Measurements from ENCODE around the gene CARM1. TPM values are rescaled to one million over a fixed set of nuclear protein-coding genes. Genes with fewer than 3 reads are reported as not detected.

CARM1 gene
- total and polyA plus RNA-seq, 2 of the 13 experiments (the other 11 are each of a cell fraction or from before 2014, with no cell fraction given) = 27.6 to 55.8 TPM

GRCh38 chr19:10935371-10936059 lies 64.2 kb downstream of the CARM1 start:
- H3K36me3 ChIP-seq (replicated peaks in 1 of 2; ENCODE audit: control insufficient read depth in 1 of 2, insufficient read depth in 2 of 2, low read length in 2 of 2) = no peaks in the 10 kb centered on the region
- no peak overlapping the region for H3K9ac ChIP-seq (ENCODE audit: insufficient read depth, low read depth, low read length)
- POLR2A ChIA-PET = interaction anchor here (1.5 to 1.6 kb wide), 2 partner anchors 9 to 24 kb away, joined by 4 to 9 read pairs; partner anchors contain the start of gene SMARCA4
- H4K20me1 ChIP-seq (ENCODE audit: insufficient read depth, low read length) = no peaks in the 10 kb centered on the region
- peaks cover 50% of the 10 kb centered on the region for H3K4me1 ChIP-seq (ENCODE audit: insufficient read depth, low read length)
- ATAC-seq (peak; percentile 17; the same call in 1 of the 3 replicates), DNase-seq (ENCODE audit: low spot score) (no peak), FAIRE-seq (no peak)
- CTCF ChIA-PET (ENCODE audit: low intra/inter-chr PET ratio, low total read pairs) = no interaction called here
- no peak overlapping the region for H2AFZ ChIP-seq (ENCODE audit: low read length)
- in situ Hi-C loops (cut with HindIII; ENCODE audit: extremely low pct_ligation_motif_present, low pct_unique_long_range_greater_than_20kb) = loop anchor here (10.0 kb wide), 1 partner anchor 79 kb away; no protein-coding TSS in a partner anchor
- no TSS peak for BruUV-seq (replicated peaks)
- H3K27ac ChIP-seq (ENCODE audit: extremely low read length, insufficient read depth, low read length) = peak overlapping the region; percentile 14
- 80% methylated on average over 7 of the region's 9 CpGs for WGBS (ENCODE audit: low lambda C conversion rate)
- no peak overlapping the region for H3K4me2 ChIP-seq (ENCODE audit: low read depth, low read length)
- H3K9me3 ChIP-seq (ENCODE audit: low read length) = no peaks in the 10 kb centered on the region
- H3K27me3 ChIP-seq (ENCODE audit: control insufficient read depth in 1 of 2, insufficient read depth in 2 of 2, low read length in 2 of 2) = no peaks in the 10 kb centered on the region
- peaks cover 10% of the 10 kb centered on the region for H3K79me2 ChIP-seq (ENCODE audit: insufficient read depth, low read length)
- intact Hi-C loops (cut with micrococcal nuclease; ENCODE audit: unreplicated experiment) = no loop called here
- TF ChIP-seq CEBPB (IDR thresholded peaks at IDR 0.05; ENCODE audit: borderline replicate concordance, low read depth, low read length) (peak; percentile 46; the same call in 1 of the 2 replicates), ZNF460 (CRISPR knock-in tag; IDR thresholded peaks at IDR 0.05; ENCODE audit: borderline replicate concordance) (peak; percentile 38; the same call in 1 of the 2 replicates), ZNF687 (CRISPR knock-in tag; IDR thresholded peaks at IDR 0.05) (no peak), CEBPG (CRISPR knock-in tag; IDR thresholded peaks at IDR 0.05) (peak; percentile 51)
- no peak overlapping the region for H3K4me3 ChIP-seq (replicated peaks in 1 of 3; ENCODE audit: insufficient read depth in 1 of 3, low read depth in 2 of 3, low read length in 3 of 3)
